ENCODE measurements around the gene SLC52A3.

DNA sequence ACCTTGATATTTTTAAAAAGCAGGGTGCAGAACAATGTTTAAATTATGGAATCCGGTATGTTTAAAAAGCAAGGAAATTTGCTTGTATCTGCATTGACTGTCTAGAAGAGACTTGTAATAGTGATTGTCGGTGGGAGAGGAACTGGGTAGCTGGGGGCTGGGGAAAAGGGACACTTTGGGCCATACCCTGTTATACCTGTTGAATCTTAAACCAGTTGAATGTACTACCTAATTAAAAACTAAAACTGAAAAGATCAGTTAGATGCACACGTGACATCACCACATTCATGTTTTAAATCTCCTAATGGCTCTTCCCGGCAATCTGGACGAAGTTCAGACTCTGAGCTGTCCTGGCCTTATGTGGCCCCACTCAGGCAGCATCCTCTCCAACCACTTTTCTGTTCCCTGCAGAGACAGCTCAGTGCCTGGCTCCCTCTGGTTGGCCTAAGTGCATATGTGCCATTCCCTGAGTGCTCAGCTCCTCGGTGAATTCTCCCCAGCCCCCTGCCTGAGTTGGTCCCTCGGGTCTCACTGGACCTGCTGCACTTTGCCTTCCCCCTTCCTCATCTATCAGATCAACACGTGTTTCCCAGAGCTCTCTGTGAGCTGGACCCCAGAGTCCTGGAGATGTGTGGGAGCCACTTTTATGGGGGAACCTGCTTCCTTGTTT lies 36.3 kb downstream of the SLC52A3 start:
- TF ChIP-seq, protein P1, sequence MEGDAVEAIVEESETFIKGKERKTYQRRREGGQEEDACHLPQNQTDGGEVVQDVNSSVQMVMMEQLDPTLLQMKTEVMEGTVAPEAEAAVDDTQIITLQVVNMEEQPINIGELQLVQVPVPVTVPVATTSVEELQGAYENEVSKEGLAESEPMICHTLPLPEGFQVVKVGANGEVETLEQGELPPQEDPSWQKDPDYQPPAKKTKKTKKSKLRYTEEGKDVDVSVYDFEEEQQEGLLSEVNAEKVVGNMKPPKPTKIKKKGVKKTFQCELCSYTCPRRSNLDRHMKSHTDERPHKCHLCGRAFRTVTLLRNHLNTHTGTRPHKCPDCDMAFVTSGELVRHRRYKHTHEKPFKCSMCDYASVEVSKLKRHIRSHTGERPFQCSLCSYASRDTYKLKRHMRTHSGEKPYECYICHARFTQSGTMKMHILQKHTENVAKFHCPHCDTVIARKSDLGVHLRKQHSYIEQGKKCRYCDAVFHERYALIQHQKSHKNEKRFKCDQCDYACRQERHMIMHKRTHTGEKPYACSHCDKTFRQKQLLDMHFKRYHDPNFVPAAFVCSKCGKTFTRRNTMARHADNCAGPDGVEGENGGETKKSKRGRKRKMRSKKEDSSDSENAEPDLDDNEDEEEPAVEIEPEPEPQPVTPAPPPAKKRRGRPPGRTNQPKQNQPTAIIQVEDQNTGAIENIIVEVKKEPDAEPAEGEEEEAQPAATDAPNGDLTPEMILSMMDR (conservative IDR thresholded peaks at IDR 0.05; ENCODE audit: low read depth, low read length), result no peak
- no peak for TF ChIP-seq EZH2phosphoT487 (IDR thresholded peaks at IDR 0.05; ENCODE audit: borderline replicate concordance, low read length)
- TF ChIP-seq EZH2 (IDR thresholded peaks at IDR 0.05; ENCODE audit: low read length, unreplicated experiment), result no peak

All from PC-3 (cell line).